ENCODE measurements around the gene ZNF574. TPM values are rescaled to one million over a fixed set of nuclear protein-coding genes. Genes with fewer than 3 reads are reported as not detected.

ZNF574 gene
- total RNA-seq, 1 experiment from 2014 or later, result 22.4 TPM

DNA sequence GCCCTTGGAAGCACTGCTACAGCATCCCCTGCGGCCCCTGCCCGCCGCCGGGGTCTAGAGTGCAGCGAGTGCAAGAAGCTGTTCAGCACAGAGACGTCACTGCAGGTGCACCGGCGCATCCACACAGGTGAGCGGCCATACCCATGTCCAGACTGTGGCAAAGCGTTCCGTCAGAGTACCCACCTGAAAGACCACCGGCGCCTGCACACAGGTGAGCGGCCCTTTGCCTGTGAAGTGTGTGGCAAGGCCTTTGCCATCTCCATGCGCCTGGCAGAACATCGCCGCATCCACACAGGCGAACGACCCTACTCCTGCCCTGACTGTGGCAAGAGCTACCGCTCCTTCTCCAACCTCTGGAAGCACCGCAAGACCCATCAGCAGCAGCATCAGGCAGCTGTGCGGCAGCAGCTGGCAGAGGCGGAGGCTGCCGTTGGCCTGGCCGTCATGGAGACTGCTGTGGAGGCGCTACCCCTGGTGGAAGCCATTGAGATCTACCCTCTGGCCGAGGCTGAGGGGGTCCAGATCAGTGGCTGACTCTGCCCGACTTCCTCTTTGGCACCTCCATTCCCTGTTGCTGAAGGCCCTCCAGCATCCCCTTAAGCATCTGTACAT lies 4.9 kb downstream of the ZNF574 start:
- Histone ChIP-seq H3K4me3 (ENCODE audit: low read depth, low read length) (no peak overlapping the region), H3K36me3 (ENCODE audit: control insufficient read depth, insufficient read depth, low read length) (peaks cover 5% of the 10 kb centered on the region), H3K4me1 (peaks cover 17% of the 10 kb centered on the region), H3K9me3 (no peaks in the 10 kb centered on the region), H3K27me3 (replicated peaks; ENCODE audit: control insufficient read depth, insufficient read depth, low read length) (no peaks in the 10 kb centered on the region)
- H3K36me3 Mint-ChIP-seq (ENCODE audit: insufficient read depth, unreplicated experiment), result peaks cover 65% of the 10 kb centered on the region
- no peak for TF ChIP-seq CTCF (IDR thresholded peaks at IDR 0.05; ENCODE audit: insufficient read depth in 1 of 2, low read depth in 1 of 2, low read length in 1 of 2, severe bottlenecking in 1 of 2, unreplicated experiment in 1 of 2)
- no TSS peak for BruUV-seq (replicated peaks)
- ChIA-PET POLR2A (no interaction called here), CTCF (interaction anchor here (0.6 to 1.0 kb wide), 2 partner anchors 11 to 115 kb away, joined by 5 read pairs; no protein-coding TSS in a partner anchor)
- H3K4me1 Mint-ChIP-seq (ENCODE audit: low read depth, unreplicated experiment), result peaks cover 35% of the 10 kb centered on the region
- no peaks in the 10 kb centered on the region for H3K27me3 Mint-ChIP-seq (ENCODE audit: insufficient read depth, unreplicated experiment)
- peak overlapping the region; percentile 68 for H3K27ac Mint-ChIP-seq (ENCODE audit: unreplicated experiment)
- intact Hi-C loops (cut with micrococcal nuclease; ENCODE audit: unreplicated experiment), result no loop called here
- no peak for DNase-seq
- no peaks in the 10 kb centered on the region for H3K9me3 Mint-ChIP-seq (ENCODE audit: unreplicated experiment)
- no peak overlapping the region for H3K4me3 Mint-ChIP-seq (ENCODE audit: unreplicated experiment)

DNA sequence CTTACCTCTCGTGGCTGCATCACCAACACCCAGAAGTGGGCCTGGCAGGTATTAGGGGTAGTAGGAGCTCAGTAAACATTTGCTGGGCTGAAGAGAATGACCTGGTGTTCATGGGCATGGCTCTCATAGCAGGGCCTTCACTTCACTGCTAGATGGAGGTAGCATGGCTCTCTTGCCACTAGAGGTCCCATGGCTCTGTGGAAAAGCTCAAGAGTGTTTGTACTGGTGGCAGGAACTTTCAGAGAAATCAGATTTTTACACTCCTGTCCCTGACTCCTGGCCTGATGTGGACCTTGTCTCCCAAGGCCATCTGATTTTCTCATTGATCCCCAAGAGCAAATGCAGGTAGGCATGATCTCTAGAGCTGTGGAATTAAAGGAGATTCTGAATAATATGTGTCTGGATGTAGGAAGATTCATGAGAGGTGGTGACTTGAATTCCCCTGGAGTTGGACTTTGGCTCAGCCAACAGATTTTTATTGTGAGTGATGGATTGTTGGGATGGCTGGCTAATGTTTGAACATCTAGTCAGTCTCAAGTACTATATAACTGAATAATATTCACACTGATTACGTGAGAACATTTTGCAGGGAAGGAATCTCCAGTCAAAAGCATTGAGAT lies 5.7 kb downstream of the ZNF574 start:
- peak; percentile 66 to 67 for DNase-seq
- Histone ChIP-seq H3K36me3 (ENCODE audit: control insufficient read depth, insufficient read depth, low read length) (peaks cover 5% of the 10 kb centered on the region), H3K27me3 (replicated peaks; ENCODE audit: control insufficient read depth, insufficient read depth, low read length) (no peaks in the 10 kb centered on the region), H3K9me3 (no peaks in the 10 kb centered on the region), H3K4me1 (peaks cover 17% of the 10 kb centered on the region), H3K4me3 (ENCODE audit: low read depth, low read length) (no peak overlapping the region)
- CTCF ChIA-PET, result interaction anchor here (0.6 to 1.0 kb wide), 2 partner anchors 10 to 116 kb away, joined by 5 read pairs; no protein-coding TSS in a partner anchor
- peak; percentile 54 to 77 for TF ChIP-seq CTCF (IDR thresholded peaks at IDR 0.05; ENCODE audit: insufficient read depth in 1 of 2, low read depth in 1 of 2, low read length in 1 of 2, severe bottlenecking in 1 of 2, unreplicated experiment in 1 of 2)
- intact Hi-C loops (cut with micrococcal nuclease; ENCODE audit: unreplicated experiment), result no loop called here
- peaks cover 62% of the 10 kb centered on the region for H3K36me3 Mint-ChIP-seq (ENCODE audit: insufficient read depth, unreplicated experiment)
- H3K27me3 Mint-ChIP-seq (ENCODE audit: insufficient read depth, unreplicated experiment), result no peaks in the 10 kb centered on the region
- no TSS peak for BruUV-seq (replicated peaks)
- POLR2A ChIA-PET, result interaction anchor here (0.6 kb wide), 1 partner anchor 15 kb away, joined by 3 read pairs; no protein-coding TSS in a partner anchor
- H3K27ac Mint-ChIP-seq (ENCODE audit: unreplicated experiment), result peak overlapping the region; percentile 68
- no peaks in the 10 kb centered on the region for H3K9me3 Mint-ChIP-seq (ENCODE audit: unreplicated experiment)
- H3K4me1 Mint-ChIP-seq (ENCODE audit: low read depth, unreplicated experiment), result peaks cover 32% of the 10 kb centered on the region
- peak overlapping the region; percentile 52 for H3K4me3 Mint-ChIP-seq (ENCODE audit: unreplicated experiment)

GRCh38 chr19:42083537-42083936 lies 7.6 kb downstream of the ZNF574 start:
- H3K4me3 ChIP-seq (ENCODE audit: low read depth, low read length), result no peak overlapping the region
- Mint-ChIP-seq H3K36me3 (ENCODE audit: insufficient read depth, unreplicated experiment) (peaks cover 52% of the 10 kb centered on the region), H3K4me3 (ENCODE audit: unreplicated experiment) (no peak overlapping the region), H3K4me1 (ENCODE audit: low read depth, unreplicated experiment) (peaks cover 21% of the 10 kb centered on the region), H3K27ac (ENCODE audit: unreplicated experiment) (no peak overlapping the region), H3K27me3 (ENCODE audit: insufficient read depth, unreplicated experiment) (no peaks in the 10 kb centered on the region), H3K9me3 (ENCODE audit: unreplicated experiment) (no peaks in the 10 kb centered on the region)
- intact Hi-C loops (cut with micrococcal nuclease; ENCODE audit: unreplicated experiment), result no loop called here
- DNase-seq, result no peak
- BruUV-seq (replicated peaks), result no TSS peak
- H3K36me3 ChIP-seq (ENCODE audit: control insufficient read depth, insufficient read depth, low read length), result peaks cover 5% of the 10 kb centered on the region
- POLR2A ChIA-PET, result no interaction called here
- no peaks in the 10 kb centered on the region for H3K9me3 ChIP-seq
- CTCF ChIA-PET, result no interaction called here
- H3K4me1 ChIP-seq, result peaks cover 9% of the 10 kb centered on the region
- TF ChIP-seq CTCF (IDR thresholded peaks at IDR 0.05; ENCODE audit: insufficient read depth in 1 of 2, low read depth in 1 of 2, low read length in 1 of 2, severe bottlenecking in 1 of 2, unreplicated experiment in 1 of 2), result no peak
- no peaks in the 10 kb centered on the region for H3K27me3 ChIP-seq (replicated peaks; ENCODE audit: control insufficient read depth, insufficient read depth, low read length)

All from Caco-2 (cell line).